HG02938 (cell line): ENCODE results near the gene PIK3C2G.

Experiments used
- ATAC-seq: cut with Tn5 transposase; IDR thresholded peaks from one replicate; pipeline ENCODE4 v1.9.1; 2021; ENCODE audit warnings: mild to moderate bottlenecking, moderate library complexity; ENCODE audit not compliant: unreplicated experiment

PIK3C2G gene

GRCh38 chr12:18339633-18340032 is 78.3 kb downstream of the PIK3C2G start:
- no peak for ATAC-seq

- no peak for ATAC-seq
Observed at GRCh38 chr12:18340186-18340585, 78.9 kb downstream of the PIK3C2G start.

GRCh38 chr12:18340786-18341185 is 79.5 kb downstream of the PIK3C2G start:
- no peak for ATAC-seq

GRCh38 chr12:18343708-18344107 is 82.4 kb downstream of the PIK3C2G start:
- ATAC-seq, result no peak

GRCh38 chr12:18345021-18345735 is 83.9 kb downstream of the PIK3C2G start:
- ATAC-seq, result no peak

- ATAC-seq, result no peak
Observed at GRCh38 chr12:18352312-18352711, 91.0 kb downstream of the PIK3C2G start.

- ATAC-seq, result no peak
Observed at GRCh38 chr12:18355429-18355828, 94.1 kb downstream of the PIK3C2G start.

GRCh38 chr12:18358077-18358476 is 96.8 kb downstream of the PIK3C2G start:
- ATAC-seq, result no peak

- no peak for ATAC-seq
Observed at GRCh38 chr12:18358930-18359329, 97.6 kb downstream of the PIK3C2G start.

GRCh38 chr12:18361433-18361832 is 100.1 kb downstream of the PIK3C2G start:
- ATAC-seq, result no peak

- ATAC-seq, result no peak
Observed at GRCh38 chr12:18363321-18363720, 102.0 kb downstream of the PIK3C2G start.

- no peak for ATAC-seq
Observed at GRCh38 chr12:18368594-18368993, 107.3 kb downstream of the PIK3C2G start.

- no peak for ATAC-seq
Observed at GRCh38 chr12:18373181-18373580, 111.9 kb downstream of the PIK3C2G start.

- no peak for ATAC-seq
Observed at GRCh38 chr12:18375131-18375530, 113.8 kb downstream of the PIK3C2G start.

- ATAC-seq, result no peak
Observed at GRCh38 chr12:18375583-18375982, 114.3 kb downstream of the PIK3C2G start.

GRCh38 chr12:18382236-18382885 is 121.0 kb downstream of the PIK3C2G start:
- ATAC-seq, result no peak

- ATAC-seq, result no peak
Observed at GRCh38 chr12:18383203-18383602, 121.9 kb downstream of the PIK3C2G start.

- no peak for ATAC-seq
Observed at GRCh38 chr12:18387706-18388105, 126.4 kb downstream of the PIK3C2G start.

GRCh38 chr12:18389820-18390219 is 128.5 kb downstream of the PIK3C2G start:
- no peak for ATAC-seq

GRCh38 chr12:18391151-18391550 is 129.8 kb downstream of the PIK3C2G start:
- ATAC-seq, result no peak

- no peak for ATAC-seq
Observed at GRCh38 chr12:18394742-18395141, 133.4 kb downstream of the PIK3C2G start.

GRCh38 chr12:18400186-18400585 is 138.9 kb downstream of the PIK3C2G start:
- ATAC-seq, result no peak
